GM21737 (cell line): ENCODE measurements around the gene MIER3.
"Not testable (repeated sequence)": the region's sequence is repeated elsewhere in the genome, so short reads cannot be mapped to it uniquely, and the experiment has no call there.

Source experiments
- ATAC-seq: cut with Tn5 transposase; IDR thresholded peaks from one replicate; pipeline ENCODE4 v1.9.1; 2021; ENCODE audit warnings: mild to moderate bottlenecking, moderate library complexity; ENCODE audit not compliant: unreplicated experiment

The MIER3 gene

GRCh38 chr5:56951946-56952691 lies at the start of gene MIER3:
Gene MIER3 (minus strand): TSS chr5:56952123. CDS start chr5:56952102, 21 bp downstream.
- peak; percentile 89 for ATAC-seq

- no peak for ATAC-seq
Measured at GRCh38 chr5:56995596-56995995, 43.7 kb upstream of the MIER3 start.

- ATAC-seq, result no peak
Measured at GRCh38 chr5:56993241-56993640, 41.3 kb upstream of the MIER3 start.

- no peak for ATAC-seq
Measured at GRCh38 chr5:56989676-56990075, 37.8 kb upstream of the MIER3 start.

GRCh38 chr5:56988490-56988889 lies 36.6 kb upstream of the MIER3 start:
- no peak for ATAC-seq

GRCh38 chr5:56987171-56987570 lies 35.2 kb upstream of the MIER3 start:
- no peak for ATAC-seq

- ATAC-seq, result peak; percentile 40
Measured at GRCh38 chr5:56986626-56986947, 34.7 kb upstream of the MIER3 start.

GRCh38 chr5:56985936-56986625 lies 34.2 kb upstream of the MIER3 start:
- peak; percentile 60 for ATAC-seq

- ATAC-seq, result no peak
Measured at GRCh38 chr5:56984445-56984844, 32.5 kb upstream of the MIER3 start.

- no peak for ATAC-seq
Measured at GRCh38 chr5:56983593-56984361, 31.9 kb upstream of the MIER3 start.

- ATAC-seq, result no peak
Measured at GRCh38 chr5:56981548-56982315, 29.8 kb upstream of the MIER3 start.

- no peak for ATAC-seq
Measured at GRCh38 chr5:56979968-56980367, 28.0 kb upstream of the MIER3 start.

- not testable (repeated sequence) for ATAC-seq
Measured at GRCh38 chr5:56979526-56979925, 27.6 kb upstream of the MIER3 start.

- no peak for ATAC-seq
Measured at GRCh38 chr5:56977822-56978221, 25.9 kb upstream of the MIER3 start.

- no peak for ATAC-seq
Measured at GRCh38 chr5:56977021-56977420, 25.1 kb upstream of the MIER3 start.

GRCh38 chr5:56974241-56974640 lies 22.3 kb upstream of the MIER3 start:
- no peak for ATAC-seq

GRCh38 chr5:56973473-56973872 lies 21.6 kb upstream of the MIER3 start:
- no peak for ATAC-seq

- ATAC-seq, result no peak
Measured at GRCh38 chr5:56971275-56971674, 19.4 kb upstream of the MIER3 start.

GRCh38 chr5:56964173-56964572 lies 12.2 kb upstream of the MIER3 start:
- ATAC-seq, result no peak

GRCh38 chr5:56963246-56963645 lies 11.3 kb upstream of the MIER3 start:
- ATAC-seq, result no peak

GRCh38 chr5:56962286-56962685 lies 10.4 kb upstream of the MIER3 start:
- ATAC-seq, result no peak
